Measurements from ENCODE around the gene UMPS. TPM values are rescaled to one million over a fixed set of nuclear protein-coding genes. Genes with fewer than 3 reads are reported as not detected.

UMPS gene
- polyA plus RNA-seq, 1 of the 3 experiments (the other 2 are of a cell fraction), result 25.1 TPM

- POLR2A ChIA-PET, result interaction anchor here (0.7 to 2.4 kb wide), 8 partner anchors 9 to 127 kb away, joined by 3 to 21 read pairs (median 4); partner anchors contain the start of gene ITGB5
- Histone ChIP-seq H2AFZ (ENCODE audit: low read depth) (no peak overlapping the region), H3K4me3 (ENCODE audit: low read depth in 2 of 2, low read length in 1 of 2) (no peak overlapping the region), H3K79me2 (ENCODE audit: insufficient read depth) (peaks cover 7% of the 10 kb centered on the region; the same call in 1 of the 2 replicates), H3K9ac (peak overlapping the region; percentile 17; the same call in 1 of the 2 replicates), H3K27ac (ENCODE audit: low read depth in 2 of 2, low read length in 1 of 2) (peak overlapping the region; percentile 85 to 98), H3K4me1 (ENCODE audit: control insufficient read depth in 1 of 2, insufficient read depth in 2 of 2, low read depth in 1 of 2, low read length in 1 of 2) (peaks cover 44 to 86% of the 10 kb centered on the region in 2 experiments), H3K9me2 (no peaks in the 10 kb centered on the region), H3K27me3 (ENCODE audit: insufficient read depth) (no peaks in the 10 kb centered on the region), H3F3A (replicated peaks; ENCODE audit: insufficient read depth) (peaks cover 37% of the 10 kb centered on the region), H4K20me1 (ENCODE audit: insufficient read depth) (peaks cover 6% of the 10 kb centered on the region; the same call in 1 of the 2 replicates), H3K9me3 (no peaks in the 10 kb centered on the region), H3K36me3 (replicated peaks in 1 of 2; ENCODE audit: control insufficient read depth in 1 of 2, insufficient read depth in 2 of 2, low read length in 1 of 2) (peaks cover 33 to 37% of the 10 kb centered on the region in 2 experiments), H3K4me2 (peak overlapping the region; percentile 69)
- DNase-seq, result peak; percentile 83
- 8% methylated on average over 13 of the region's 17 CpGs for WGBS (ENCODE audit: low lambda C conversion rate)
- CTCF ChIA-PET, result interaction anchor here (0.9 to 15.4 kb wide), 8 partner anchors 11 to 224 kb away, joined by 3 to 332 read pairs (median 4); no protein-coding TSS in a partner anchor
- peak; percentile 91 for TF ChIP-seq SIN3A (IDR thresholded peaks at IDR 0.05; ENCODE audit: borderline replicate concordance, low read depth, low read length)
- peak; percentile 100 for TF ChIP-seq TCF12 (IDR thresholded peaks at IDR 0.05)
- TF ChIP-seq IRF3 (IDR thresholded peaks at IDR 0.05; ENCODE audit: low read depth, low read length), result no peak
- peak; percentile 98 for TF ChIP-seq RXRA (IDR thresholded peaks at IDR 0.05; ENCODE audit: borderline replicate concordance, low read depth)
- TF ChIP-seq, protein P1, sequence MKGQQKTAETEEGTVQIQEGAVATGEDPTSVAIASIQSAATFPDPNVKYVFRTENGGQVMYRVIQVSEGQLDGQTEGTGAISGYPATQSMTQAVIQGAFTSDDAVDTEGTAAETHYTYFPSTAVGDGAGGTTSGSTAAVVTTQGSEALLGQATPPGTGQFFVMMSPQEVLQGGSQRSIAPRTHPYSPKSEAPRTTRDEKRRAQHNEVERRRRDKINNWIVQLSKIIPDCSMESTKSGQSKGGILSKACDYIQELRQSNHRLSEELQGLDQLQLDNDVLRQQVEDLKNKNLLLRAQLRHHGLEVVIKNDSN (IDR thresholded peaks at IDR 0.05; ENCODE audit: borderline replicate concordance, low read depth), result 0 out of 2 replicates have a peak, but pooled peaks have one; percentile 52
- TF ChIP-seq FOXJ3 (CRISPR knock-in tag; IDR thresholded peaks at IDR 0.05), result peak; percentile 99
- peak; percentile 85; the same call in 1 of the 2 replicates for TF ChIP-seq MEF2A (IDR thresholded peaks at IDR 0.05; ENCODE audit: borderline replicate concordance, low read depth)
- peak; percentile 100 for TF ChIP-seq TEAD4 (IDR thresholded peaks at IDR 0.05; ENCODE audit: borderline replicate concordance, insufficient read depth)
- TF ChIP-seq, protein P2, sequence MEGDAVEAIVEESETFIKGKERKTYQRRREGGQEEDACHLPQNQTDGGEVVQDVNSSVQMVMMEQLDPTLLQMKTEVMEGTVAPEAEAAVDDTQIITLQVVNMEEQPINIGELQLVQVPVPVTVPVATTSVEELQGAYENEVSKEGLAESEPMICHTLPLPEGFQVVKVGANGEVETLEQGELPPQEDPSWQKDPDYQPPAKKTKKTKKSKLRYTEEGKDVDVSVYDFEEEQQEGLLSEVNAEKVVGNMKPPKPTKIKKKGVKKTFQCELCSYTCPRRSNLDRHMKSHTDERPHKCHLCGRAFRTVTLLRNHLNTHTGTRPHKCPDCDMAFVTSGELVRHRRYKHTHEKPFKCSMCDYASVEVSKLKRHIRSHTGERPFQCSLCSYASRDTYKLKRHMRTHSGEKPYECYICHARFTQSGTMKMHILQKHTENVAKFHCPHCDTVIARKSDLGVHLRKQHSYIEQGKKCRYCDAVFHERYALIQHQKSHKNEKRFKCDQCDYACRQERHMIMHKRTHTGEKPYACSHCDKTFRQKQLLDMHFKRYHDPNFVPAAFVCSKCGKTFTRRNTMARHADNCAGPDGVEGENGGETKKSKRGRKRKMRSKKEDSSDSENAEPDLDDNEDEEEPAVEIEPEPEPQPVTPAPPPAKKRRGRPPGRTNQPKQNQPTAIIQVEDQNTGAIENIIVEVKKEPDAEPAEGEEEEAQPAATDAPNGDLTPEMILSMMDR (IDR thresholded peaks at IDR 0.05), result no peak
- peak; percentile 42; the same call in 1 of the 2 replicates for TF ChIP-seq GABPA (IDR thresholded peaks at IDR 0.05; ENCODE audit: low read depth)
- peak; percentile 100 for TF ChIP-seq RCOR1 (IDR thresholded peaks at IDR 0.05; ENCODE audit: low read length)
- no peak; the same call in 1 of the 2 replicates for TF ChIP-seq EZH2phosphoT487 (IDR thresholded peaks at IDR 0.05; ENCODE audit: borderline replicate concordance, low read depth)
- peak; percentile 82; the same call in 1 of the 2 replicates for TF ChIP-seq MXI1 (IDR thresholded peaks at IDR 0.05; ENCODE audit: low read depth, low read length)
- peak; percentile 76 for TF ChIP-seq YY1 (IDR thresholded peaks at IDR 0.05; ENCODE audit: low read depth)
- peak; percentile 98 for TF ChIP-seq FOXM1 (IDR thresholded peaks at IDR 0.05; ENCODE audit: low read depth)
- TF ChIP-seq FOSL2 (IDR thresholded peaks at IDR 0.05; ENCODE audit: borderline replicate concordance, low read depth), result peak; percentile 67; the same call in 1 of the 2 replicates
- peak; percentile 98 for TF ChIP-seq JUND (IDR thresholded peaks at IDR 0.05)
- TF ChIP-seq REST (IDR thresholded peaks at IDR 0.05; ENCODE audit: low read depth, low read length), result no peak; the same call in 1 of the 2 replicates
- TF ChIP-seq, protein P3, sequence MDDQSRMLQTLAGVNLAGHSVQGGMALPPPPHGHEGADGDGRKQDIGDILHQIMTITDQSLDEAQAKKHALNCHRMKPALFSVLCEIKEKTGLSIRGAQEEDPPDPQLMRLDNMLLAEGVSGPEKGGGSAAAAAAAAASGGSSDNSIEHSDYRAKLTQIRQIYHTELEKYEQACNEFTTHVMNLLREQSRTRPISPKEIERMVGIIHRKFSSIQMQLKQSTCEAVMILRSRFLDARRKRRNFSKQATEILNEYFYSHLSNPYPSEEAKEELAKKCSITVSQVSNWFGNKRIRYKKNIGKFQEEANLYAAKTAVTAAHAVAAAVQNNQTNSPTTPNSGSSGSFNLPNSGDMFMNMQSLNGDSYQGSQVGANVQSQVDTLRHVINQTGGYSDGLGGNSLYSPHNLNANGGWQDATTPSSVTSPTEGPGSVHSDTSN (IDR thresholded peaks at IDR 0.05), result peak; percentile 98
- peak; percentile 99 to 100 for TF ChIP-seq EP300 (IDR thresholded peaks at IDR 0.05; ENCODE audit: borderline replicate concordance in 1 of 2, low read depth in 1 of 2, low read length in 1 of 2)
- TF ChIP-seq, protein P4, sequence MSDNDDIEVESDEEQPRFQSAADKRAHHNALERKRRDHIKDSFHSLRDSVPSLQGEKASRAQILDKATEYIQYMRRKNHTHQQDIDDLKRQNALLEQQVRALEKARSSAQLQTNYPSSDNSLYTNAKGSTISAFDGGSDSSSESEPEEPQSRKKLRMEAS (IDR thresholded peaks at IDR 0.05; ENCODE audit: low read depth), result peak; percentile 84
- peak; percentile 99 for TF ChIP-seq POLR2AphosphoS5 (IDR thresholded peaks at IDR 0.05; ENCODE audit: low read depth, low read length)
- peak; percentile 92 for TF ChIP-seq CHD2 (IDR thresholded peaks at IDR 0.05; ENCODE audit: low read length, partially characterized antibody)
Measured at GRCh38 chr3:124772081-124772831, 42.0 kb downstream of the UMPS start.
